GM04504 (cell line): ENCODE measurements around the gene TMSB4X.
"Not testable (repeated sequence)": the region's sequence is repeated elsewhere in the genome, so short reads cannot be mapped to it uniquely, and the experiment has no call there.

Experiments used
- DNase-seq: peaks from one replicate; pipeline ENCODE4 v3.0.0-alpha.2; 2012; ENCODE audit warnings: low read depth

Gene TMSB4X

GRCh38 chrX:12997906-12998687 is 23.2 kb downstream of the TMSB4X start:
- no peak for DNase-seq

- DNase-seq = no peak
Observed at GRCh38 chrX:12999422-12999821, 24.5 kb downstream of the TMSB4X start.

- no peak for DNase-seq
Observed at GRCh38 chrX:13000301-13000811, 25.4 kb downstream of the TMSB4X start.

- DNase-seq = no peak
Observed at GRCh38 chrX:13001097-13001496, 26.2 kb downstream of the TMSB4X start.

GRCh38 chrX:13001961-13002671 is 27.2 kb downstream of the TMSB4X start:
- no peak for DNase-seq

GRCh38 chrX:13005661-13006473 is 31.0 kb downstream of the TMSB4X start:
- no peak for DNase-seq

GRCh38 chrX:13007519-13008188 is 32.7 kb downstream of the TMSB4X start:
- DNase-seq = peak; percentile 29

- no peak for DNase-seq
Observed at GRCh38 chrX:13008189-13008533, 33.3 kb downstream of the TMSB4X start.

- no peak for DNase-seq
Observed at GRCh38 chrX:13008851-13009250, 33.9 kb downstream of the TMSB4X start.

- DNase-seq = no peak
Observed at GRCh38 chrX:13009273-13009672, 34.4 kb downstream of the TMSB4X start.

GRCh38 chrX:13009844-13010243 is 34.9 kb downstream of the TMSB4X start:
- no peak for DNase-seq

- no peak for DNase-seq
Observed at GRCh38 chrX:13010546-13010945, 35.6 kb downstream of the TMSB4X start.

- DNase-seq = no peak
Observed at GRCh38 chrX:13013363-13014110, 38.6 kb downstream of the TMSB4X start.

- no peak for DNase-seq
Observed at GRCh38 chrX:13014111-13015096, 39.5 kb downstream of the TMSB4X start.

GRCh38 chrX:13015536-13016236 is 40.8 kb downstream of the TMSB4X start:
- no peak for DNase-seq

- DNase-seq = not testable (repeated sequence)
Observed at GRCh38 chrX:13016731-13017130, 41.8 kb downstream of the TMSB4X start.

GRCh38 chrX:13022926-13023325 is 48.0 kb downstream of the TMSB4X start:
- no peak for DNase-seq

- DNase-seq = no peak
Observed at GRCh38 chrX:13023567-13023966, 48.7 kb downstream of the TMSB4X start.

GRCh38 chrX:13023979-13024378 is 49.1 kb downstream of the TMSB4X start:
- no peak for DNase-seq
